ENCODE measurements around the gene FANCD2OS.

DNA sequence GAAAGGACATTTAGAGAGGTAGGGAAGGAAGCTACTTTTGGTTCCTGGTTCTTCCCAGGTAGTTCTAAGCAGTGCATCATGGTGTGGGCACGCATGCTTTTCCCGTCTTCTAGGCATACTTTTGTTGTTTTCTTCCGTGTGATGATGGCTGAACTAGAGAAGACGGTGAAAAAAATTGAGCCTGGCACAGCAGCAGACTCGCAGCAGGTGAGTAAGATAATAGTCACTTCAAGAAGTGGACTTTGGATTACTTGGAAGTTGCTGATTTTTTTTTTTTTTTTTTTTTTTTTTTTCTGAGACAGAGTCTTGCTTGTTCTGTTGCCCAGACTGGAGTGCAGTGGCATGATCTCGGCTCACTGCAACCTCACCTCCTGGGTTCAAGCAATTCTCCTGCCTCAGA, 17.9 kb downstream of the FANCD2OS start:
- no peak for TF ChIP-seq KDM5A (IDR thresholded peaks at IDR 0.05)
- TF ChIP-seq RAD21 (conservative IDR thresholded peaks at IDR 0.05 in 1 of 2, IDR thresholded peaks at IDR 0.05 in 1 of 2) = no peak
- TF ChIP-seq, protein P1, sequence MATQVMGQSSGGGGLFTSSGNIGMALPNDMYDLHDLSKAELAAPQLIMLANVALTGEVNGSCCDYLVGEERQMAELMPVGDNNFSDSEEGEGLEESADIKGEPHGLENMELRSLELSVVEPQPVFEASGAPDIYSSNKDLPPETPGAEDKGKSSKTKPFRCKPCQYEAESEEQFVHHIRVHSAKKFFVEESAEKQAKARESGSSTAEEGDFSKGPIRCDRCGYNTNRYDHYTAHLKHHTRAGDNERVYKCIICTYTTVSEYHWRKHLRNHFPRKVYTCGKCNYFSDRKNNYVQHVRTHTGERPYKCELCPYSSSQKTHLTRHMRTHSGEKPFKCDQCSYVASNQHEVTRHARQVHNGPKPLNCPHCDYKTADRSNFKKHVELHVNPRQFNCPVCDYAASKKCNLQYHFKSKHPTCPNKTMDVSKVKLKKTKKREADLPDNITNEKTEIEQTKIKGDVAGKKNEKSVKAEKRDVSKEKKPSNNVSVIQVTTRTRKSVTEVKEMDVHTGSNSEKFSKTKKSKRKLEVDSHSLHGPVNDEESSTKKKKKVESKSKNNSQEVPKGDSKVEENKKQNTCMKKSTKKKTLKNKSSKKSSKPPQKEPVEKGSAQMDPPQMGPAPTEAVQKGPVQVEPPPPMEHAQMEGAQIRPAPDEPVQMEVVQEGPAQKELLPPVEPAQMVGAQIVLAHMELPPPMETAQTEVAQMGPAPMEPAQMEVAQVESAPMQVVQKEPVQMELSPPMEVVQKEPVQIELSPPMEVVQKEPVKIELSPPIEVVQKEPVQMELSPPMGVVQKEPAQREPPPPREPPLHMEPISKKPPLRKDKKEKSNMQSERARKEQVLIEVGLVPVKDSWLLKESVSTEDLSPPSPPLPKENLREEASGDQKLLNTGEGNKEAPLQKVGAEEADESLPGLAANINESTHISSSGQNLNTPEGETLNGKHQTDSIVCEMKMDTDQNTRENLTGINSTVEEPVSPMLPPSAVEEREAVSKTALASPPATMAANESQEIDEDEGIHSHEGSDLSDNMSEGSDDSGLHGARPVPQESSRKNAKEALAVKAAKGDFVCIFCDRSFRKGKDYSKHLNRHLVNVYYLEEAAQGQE (IDR thresholded peaks at IDR 0.05) = no peak
- 0 out of 2 replicates have a peak, but pooled peaks have one; percentile 44 for TF ChIP-seq FOSL2 (IDR thresholded peaks at IDR 0.05)
- peak; percentile 24; the same call in 1 of the 2 replicates for TF ChIP-seq FOSL2 (CRISPR knock-in tag; IDR thresholded peaks at IDR 0.05)

All from A549 (cell line).